ENCODE results near the gene KITLG.

KITLG gene

GRCh38 chr12:88453323-88453722 is 126.9 kb downstream of the KITLG start:
- Histone ChIP-seq H3K9me3 (ENCODE audit: control insufficient read depth, insufficient read depth, low read length) (no peaks in the 10 kb centered on the region), H3K27me3 (ENCODE audit: control insufficient read depth, insufficient read depth, low read length) (no peaks in the 10 kb centered on the region), H3K36me3 (ENCODE audit: control insufficient read depth, insufficient read depth, low read length) (no peaks in the 10 kb centered on the region), H3K27ac (ENCODE audit: low read length) (no peak overlapping the region), H3K4me3 (ENCODE audit: low read length) (no peak overlapping the region), H3K4me1 (ENCODE audit: control insufficient read depth, insufficient read depth, low read length) (no peaks in the 10 kb centered on the region; the same call in 1 of the 2 replicates)
- DNase-seq (ENCODE audit: low read depth, low spot score), result no peak

- H3K27me3 ChIP-seq (ENCODE audit: control insufficient read depth, insufficient read depth, low read length), result no peaks in the 10 kb centered on the region
- H3K27ac ChIP-seq (ENCODE audit: low read length), result no peak overlapping the region
- no peaks in the 10 kb centered on the region for H3K36me3 ChIP-seq (ENCODE audit: control insufficient read depth, insufficient read depth, low read length)
- H3K9me3 ChIP-seq (ENCODE audit: control insufficient read depth, insufficient read depth, low read length), result no peaks in the 10 kb centered on the region
- DNase-seq (ENCODE audit: low read depth, low spot score), result no peak
- WGBS (ENCODE audit: insufficient coverage, insufficient read length), result no CpG with 5 or more reads among the region's 3 CpGs
- H3K4me3 ChIP-seq (ENCODE audit: low read length), result no peak overlapping the region
- no peaks in the 10 kb centered on the region; the same call in 1 of the 2 replicates for H3K4me1 ChIP-seq (ENCODE audit: control insufficient read depth, insufficient read depth, low read length)
Observed at GRCh38 chr12:88451205-88451604, 129.1 kb downstream of the KITLG start.

- H3K36me3 ChIP-seq (ENCODE audit: control insufficient read depth, insufficient read depth, low read length), result no peaks in the 10 kb centered on the region
- H3K27ac ChIP-seq (ENCODE audit: low read length), result no peak overlapping the region
- H3K4me1 ChIP-seq (ENCODE audit: control insufficient read depth, insufficient read depth, low read length), result no peaks in the 10 kb centered on the region; the same call in 1 of the 2 replicates
- no peaks in the 10 kb centered on the region for H3K9me3 ChIP-seq (ENCODE audit: control insufficient read depth, insufficient read depth, low read length)
- H3K27me3 ChIP-seq (ENCODE audit: control insufficient read depth, insufficient read depth, low read length), result no peaks in the 10 kb centered on the region
- WGBS (ENCODE audit: insufficient coverage, insufficient read length), result no CpG with 5 or more reads among the region's 1 CpG
- DNase-seq (ENCODE audit: low read depth, low spot score), result no peak
- no peak overlapping the region for H3K4me3 ChIP-seq (ENCODE audit: low read length)
Observed at GRCh38 chr12:88450136-88450535, 130.1 kb downstream of the KITLG start.

- no peaks in the 10 kb centered on the region; the same call in 1 of the 2 replicates for H3K4me1 ChIP-seq (ENCODE audit: control insufficient read depth, insufficient read depth, low read length)
- WGBS (ENCODE audit: insufficient coverage, insufficient read length), result no CpG with 5 or more reads among the region's 5 CpGs
- H3K27me3 ChIP-seq (ENCODE audit: control insufficient read depth, insufficient read depth, low read length), result no peaks in the 10 kb centered on the region
- no peaks in the 10 kb centered on the region for H3K36me3 ChIP-seq (ENCODE audit: control insufficient read depth, insufficient read depth, low read length)
- H3K4me3 ChIP-seq (ENCODE audit: low read length), result no peak overlapping the region
- no peak for DNase-seq (ENCODE audit: low read depth, low spot score)
- no peaks in the 10 kb centered on the region for H3K9me3 ChIP-seq (ENCODE audit: control insufficient read depth, insufficient read depth, low read length)
- H3K27ac ChIP-seq (ENCODE audit: low read length), result no peak overlapping the region
Observed at GRCh38 chr12:88448337-88448915, 131.8 kb downstream of the KITLG start.

GRCh38 chr12:88445705-88446394 is 134.4 kb downstream of the KITLG start:
- Histone ChIP-seq H3K4me3 (ENCODE audit: low read length) (no peak overlapping the region), H3K4me1 (ENCODE audit: control insufficient read depth, insufficient read depth, low read length) (no peaks in the 10 kb centered on the region; the same call in 1 of the 2 replicates), H3K9me3 (ENCODE audit: control insufficient read depth, insufficient read depth, low read length) (no peaks in the 10 kb centered on the region; the same call in 1 of the 2 replicates), H3K36me3 (ENCODE audit: control insufficient read depth, insufficient read depth, low read length) (no peaks in the 10 kb centered on the region), H3K27ac (ENCODE audit: low read length) (no peak overlapping the region), H3K27me3 (ENCODE audit: control insufficient read depth, insufficient read depth, low read length) (no peaks in the 10 kb centered on the region)
- no peak for DNase-seq (ENCODE audit: low read depth, low spot score)

GRCh38 chr12:88444481-88444880 is 135.8 kb downstream of the KITLG start:
- H3K9me3 ChIP-seq (ENCODE audit: control insufficient read depth, insufficient read depth, low read length), result no peaks in the 10 kb centered on the region; the same call in 1 of the 2 replicates
- H3K27me3 ChIP-seq (ENCODE audit: control insufficient read depth, insufficient read depth, low read length), result no peaks in the 10 kb centered on the region
- H3K4me1 ChIP-seq (ENCODE audit: control insufficient read depth, insufficient read depth, low read length), result no peaks in the 10 kb centered on the region; the same call in 1 of the 2 replicates
- WGBS (ENCODE audit: insufficient coverage, insufficient read length), result no CpG with 5 or more reads among the region's 1 CpG
- DNase-seq (ENCODE audit: low read depth, low spot score), result no peak
- H3K36me3 ChIP-seq (ENCODE audit: control insufficient read depth, insufficient read depth, low read length), result no peaks in the 10 kb centered on the region
- H3K4me3 ChIP-seq (ENCODE audit: low read length), result no peak overlapping the region
- H3K27ac ChIP-seq (ENCODE audit: low read length), result no peak overlapping the region

Measured in iPS DF 6.9 (cell line).